IMR-90 (cell line): Measurements from ENCODE around the gene ATP9B. TPM values are rescaled to one million over a fixed set of nuclear protein-coding genes. Genes with fewer than 3 reads are reported as not detected.

Experiments
- ATAC-seq: fragments of 200-7000 bp; cut with Tn5 transposase; 2 replicates; pipeline ENCODE4 v1.9.1; 2020; ENCODE audit warnings: low read depth, mild to moderate bottlenecking, moderate library complexity
- BruUV-seq: library from RNA; stranded (reverse); fragments of 400-500 nt; replicated peaks from 2 replicates; lab custom pipeline; 2021; lab: Mats Ljungman, UMichigan
- CTCF ChIA-PET: fragments of 300-600 bp; formaldehyde crosslinking; extraction: SDS; loops from one replicate; lab custom pipeline; 2021; ENCODE audit warnings: antibody characterized with exemption; lab: Yijun Ruan, JAX
- POLR2A ChIA-PET: fragments of 300-600 bp; sonication (Branson Sonifier 250); formaldehyde crosslinking; loops from one replicate; lab custom pipeline; 2022; ENCODE audit warnings: antibody characterized with exemption; ENCODE audit not compliant: unreplicated experiment; lab: Charles Lee
- DNase-seq: peaks from one replicate; pipeline ENCODE4 v3.0.0; 2013
- H2AFZ ChIP-seq: replicated peaks from 2 replicates; pipeline ENCODE3; 2013; ENCODE audit warnings: low read length, mild to moderate bottlenecking; ENCODE audit not compliant: poor library complexity
- H2AK5ac ChIP-seq: 2 replicates; pipeline ENCODE4 v1.6.1; 2013; ENCODE audit warnings: low read depth, low read length, inconsistent platforms
- H2AK9ac ChIP-seq: replicated peaks from 2 replicates; pipeline ENCODE3; 2013; ENCODE audit warnings: mild to moderate bottlenecking, low read depth, low read length, moderate library complexity; ENCODE audit not compliant: poor library complexity
- H2BK120ac ChIP-seq: 2 replicates; pipeline ENCODE4 v1.6.1; 2013; ENCODE audit warnings: low read depth, low read length, inconsistent platforms
- H2BK15ac ChIP-seq: 3 replicates; pipeline ENCODE4 v1.6.1; 2013; ENCODE audit warnings: low read depth, low read length, inconsistent platforms
- H2BK20ac ChIP-seq: 2 replicates; pipeline ENCODE4 v1.6.1; 2013; ENCODE audit warnings: low read depth, mild to moderate bottlenecking, inconsistent platforms, low read length, moderate library complexity
- H2BK5ac ChIP-seq: 2 replicates; pipeline ENCODE4 v1.6.1; 2013; ENCODE audit warnings: mild to moderate bottlenecking, low read depth, low read length, inconsistent platforms; ENCODE audit not compliant: poor library complexity, severe bottlenecking
- H3K14ac ChIP-seq: replicated peaks from 2 replicates; pipeline ENCODE4 v1.6.1; 2013; ENCODE audit warnings: low read depth, low read length, inconsistent platforms
- H3K18ac ChIP-seq: 2 replicates; pipeline ENCODE4 v1.6.1; 2013; ENCODE audit warnings: low read depth, low read length, control low read depth
- H3K23ac ChIP-seq: 2 replicates; pipeline ENCODE4 v1.6.1; 2013; ENCODE audit warnings: low read depth, low read length, inconsistent platforms
- H3K27ac ChIP-seq: 2 replicates; pipeline ENCODE4 v1.5.1; 2013; ENCODE audit warnings: mild to moderate bottlenecking, control low read depth, low read length; ENCODE audit not compliant: insufficient read depth
- H3K27me3 ChIP-seq: 2 replicates; pipeline ENCODE4 v1.6.1; 2013; ENCODE audit warnings: low read length; ENCODE audit not compliant: control insufficient read depth, insufficient read depth
- H3K36me3 ChIP-seq: 2 replicates; pipeline ENCODE4 v1.6.1; 2013; ENCODE audit warnings: low read length, mixed read lengths; ENCODE audit not compliant: control insufficient read depth, insufficient read depth
- H3K4ac ChIP-seq: 2 replicates; pipeline ENCODE4 v1.6.1; 2013; ENCODE audit warnings: low read depth, low read length, inconsistent platforms
- H3K4me1 ChIP-seq: 2 replicates; pipeline ENCODE4 v1.6.1; 2013; ENCODE audit warnings: low read length, mixed read lengths; ENCODE audit not compliant: control insufficient read depth, insufficient read depth
- H3K4me2 ChIP-seq: 2 replicates; pipeline ENCODE4 v1.6.1; 2013; ENCODE audit warnings: low read depth, mild to moderate bottlenecking, control low read depth, low read length, moderate library complexity
- H3K4me3 ChIP-seq: 2 replicates; pipeline ENCODE4 v1.5.1; 2013; ENCODE audit warnings: low read depth, mild to moderate bottlenecking, control low read depth, low read length, moderate library complexity; ENCODE audit not compliant: insufficient read depth
- H3K56ac ChIP-seq: 2 replicates; pipeline ENCODE4 v1.6.1; 2013; ENCODE audit warnings: low read length, inconsistent platforms; ENCODE audit not compliant: insufficient read depth; ENCODE audit errors: extremely low read depth
- H3K79me1 ChIP-seq, 2 experiments: 2 replicates each; pipeline ENCODE4 v1.6.1; 2013; ENCODE audit warnings: low read length in 2 of 2, inconsistent platforms in 1 of 2, low read depth in 1 of 2
- H3K9ac ChIP-seq: 2 replicates; pipeline ENCODE4 v1.6.1; 2013; ENCODE audit warnings: low read depth, low read length, control low read depth
- H3K9me1 ChIP-seq: 2 replicates; pipeline ENCODE4 v1.6.1; 2013; ENCODE audit warnings: low read length, inconsistent platforms; ENCODE audit not compliant: insufficient read depth
- H3K9me3 ChIP-seq: 2 replicates; pipeline ENCODE4 v1.6.1; 2013; ENCODE audit warnings: low read length; ENCODE audit not compliant: control insufficient read depth, insufficient read depth
- H4K20me1 ChIP-seq: 2 replicates; pipeline ENCODE4 v1.6.1; 2013; ENCODE audit warnings: low read length, inconsistent platforms; ENCODE audit not compliant: insufficient read depth
- H4K5ac ChIP-seq: 2 replicates; pipeline ENCODE4 v1.6.1; 2013; ENCODE audit warnings: mild to moderate bottlenecking, low read depth, low read length, control low read depth
- H4K8ac ChIP-seq, 2 experiments: 2 replicates each; pipeline ENCODE4 v1.6.1; 2013; ENCODE audit warnings: low read depth in 2 of 2, low read length in 2 of 2, control low read depth in 1 of 2, inconsistent platforms in 1 of 2
- H4K91ac ChIP-seq: 2 replicates; pipeline ENCODE4 v1.6.1; 2013; ENCODE audit warnings: low read depth, low read length, inconsistent platforms; ENCODE audit not compliant: insufficient read depth
- BHLHE40 ChIP-seq: fragments of 150-350 bp; IDR thresholded peaks from 2 replicates; pipeline ENCODE4 v1.6.1; 2016; ENCODE audit warnings: mild to moderate bottlenecking, low read depth, low read length
- CEBPB ChIP-seq: IDR thresholded peaks from 2 replicates; pipeline ENCODE4 v1.6.1; 2012; ENCODE audit warnings: low read depth, low read length, improper control_type of control experiment
- CHD1 ChIP-seq: IDR thresholded peaks from 2 replicates; pipeline ENCODE4 v1.6.1; 2012; ENCODE audit warnings: low read depth, low read length, improper control_type of control experiment
- FOS ChIP-seq: fragments of 150-350 bp; IDR thresholded peaks from 2 replicates; pipeline ENCODE4 v1.6.1; 2016; ENCODE audit warnings: low read depth, low read length
- MAZ ChIP-seq: IDR thresholded peaks from 2 replicates; pipeline ENCODE4 v1.6.1; 2012; ENCODE audit warnings: low read depth, mild to moderate bottlenecking, low read length, improper control_type of control experiment, moderate library complexity, borderline replicate concordance
- MXI1 ChIP-seq: IDR thresholded peaks from 2 replicates; pipeline ENCODE4 v1.6.1; 2012; ENCODE audit warnings: low read depth, mild to moderate bottlenecking, low read length, moderate library complexity, borderline replicate concordance
- NFE2L2 ChIP-seq: fragments of 150-350 bp; IDR thresholded peaks from 2 replicates; pipeline ENCODE4 v1.6.1; 2016; ENCODE audit warnings: low read depth, mild to moderate bottlenecking, low read length
- POLR2A ChIP-seq: IDR thresholded peaks from 2 replicates; pipeline ENCODE4 v1.6.1; 2012; ENCODE audit warnings: mild to moderate bottlenecking, low read depth, low read length
- RAD21 ChIP-seq: IDR thresholded peaks from 2 replicates; pipeline ENCODE4 v1.6.1; 2012; ENCODE audit warnings: low read length, improper control_type of control experiment
- RFX5 ChIP-seq: IDR thresholded peaks from 2 replicates; pipeline ENCODE4 v1.8.0; 2012; ENCODE audit warnings: low read depth, mild to moderate bottlenecking, low read length, moderate library complexity
- SMC3 ChIP-seq: fragments of 150-350 bp; IDR thresholded peaks from 2 replicates; pipeline ENCODE4 v1.6.1; 2016; ENCODE audit warnings: low read depth, mild to moderate bottlenecking, antibody characterized with exemption, low read length, moderate library complexity
- WGBS, 2 experiments: methylation state at CpG; one replicate each; pipeline versions ENCODE4 v1.1.5 to v1.1.7; 2013; ENCODE audit warnings: missing lambda C conversion rate in 2 of 2; ENCODE audit not compliant: insufficient read length in 1 of 2; ENCODE audit errors: extremely low coverage in 2 of 2; 5-methylcytosine and 5-hydroxymethylcytosine counted together
- dilution Hi-C: fragments of 300-500 bp; cut with HindIII; formaldehyde crosslinking; loops from one replicate; pipeline ENCODE4 v1.14.3; 2018; ENCODE audit warnings: low sequenced_read_pairs; ENCODE audit not compliant: unreplicated experiment
- in situ Hi-C: fragments of 300-500 bp; cut with MboI; formaldehyde crosslinking; loops from 3 replicates; pipeline ENCODE4 v1.14.3; 2019; ENCODE audit warnings: low sequenced_read_pairs, inconsistent platforms, mixed read lengths
- intact Hi-C: fragments of 100-400 bp; cut with micrococcal nuclease; formaldehyde crosslinking; loops from 2 replicates; pipeline ENCODE4 v1.10.0; 2022
- polyA plus RNA-seq, 3 experiments: library from polyadenylated mRNA; depleted of rRNA; stranded (reverse); fragments of >200 nt; gene quantifications; 2 replicates each; pipeline ENCODE4 v1.2.3, GENCODE V29; 2012; ENCODE audit warnings: low replicate concordance in 1 of 3
- total RNA-seq: library from RNA; depleted of rRNA; stranded (reverse); fragments of >200 nt; gene quantifications from 2 replicates; pipeline ENCODE4 v1.2.3, GENCODE V29; 2012
- TF ChIP-seq, protein P1 (sequence below): conservative IDR thresholded peaks from 2 replicates; pipeline ENCODE4 v1.5.1; 2012; ENCODE audit warnings: mild to moderate bottlenecking, low read depth, low read length, improper control_type of control experiment

ATP9B gene
- total and polyA plus RNA-seq, 2 of the 4 experiments (the other 2 are of a cell fraction): 11.0 to 11.5 TPM

DNA sequence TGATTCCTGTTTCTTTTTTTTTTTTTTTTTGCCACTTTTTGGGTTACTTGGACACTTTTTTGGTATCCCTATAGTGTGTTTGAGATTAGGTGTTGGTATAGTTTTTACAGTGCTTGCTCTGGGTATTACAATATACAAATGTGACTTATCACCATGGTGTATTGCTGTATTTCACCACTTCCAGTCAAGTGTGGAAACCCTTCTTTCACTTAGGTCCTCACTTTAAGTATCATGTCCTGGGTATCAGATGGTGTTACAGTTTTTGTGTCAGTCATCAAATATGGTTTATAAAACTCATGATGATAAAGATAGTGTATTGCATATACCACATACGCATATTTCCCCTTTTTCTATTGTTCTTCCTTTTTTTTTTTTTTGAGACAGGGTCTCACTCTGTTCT, 1.8 kb downstream of the ATP9B start:
- no peak for DNase-seq
- Histone ChIP-seq H2AK9ac (no peak overlapping the region), H2AK5ac (no peak overlapping the region), H3K27ac (no peak overlapping the region), H4K8ac (no peak overlapping the region), H3K4ac (no peak overlapping the region), H3K79me1 (peaks cover 13 to 23% of the 10 kb centered on the region in 2 experiments), H4K5ac (no peak overlapping the region), H2BK20ac (no peak overlapping the region), H3K23ac (no peak overlapping the region), H3K14ac (no peak overlapping the region), H3K9me1 (0 out of 2 replicates have a peak, but pooled peaks cover 5% of the 10 kb centered on the region), H3K36me3 (no peaks in the 10 kb centered on the region), H2BK5ac (no peak overlapping the region), H3K9me3 (peaks cover 2% of the 10 kb centered on the region; the same call in 1 of the 2 replicates), H4K20me1 (peaks cover 10% of the 10 kb centered on the region), H3K4me2 (no peak overlapping the region), H3K27me3 (no peaks in the 10 kb centered on the region), H4K91ac (no peak overlapping the region), H2BK120ac (no peak overlapping the region), H3K9ac (no peak overlapping the region), H3K4me3 (no peak overlapping the region), H3K56ac (no peak overlapping the region), H3K4me1 (no peaks in the 10 kb centered on the region; the same call in 1 of the 2 replicates), H3K18ac (no peak overlapping the region), H2BK15ac (no peak overlapping the region), H2AFZ (no peak overlapping the region)
- TF ChIP-seq CEBPB (no peak), MAZ (no peak), RAD21 (no peak), NFE2L2 (no peak), BHLHE40 (no peak), POLR2A (no peak), SMC3 (no peak), FOS (no peak), CHD1 (no peak), MXI1 (no peak), RFX5 (no peak)
- TF ChIP-seq, protein P1, sequence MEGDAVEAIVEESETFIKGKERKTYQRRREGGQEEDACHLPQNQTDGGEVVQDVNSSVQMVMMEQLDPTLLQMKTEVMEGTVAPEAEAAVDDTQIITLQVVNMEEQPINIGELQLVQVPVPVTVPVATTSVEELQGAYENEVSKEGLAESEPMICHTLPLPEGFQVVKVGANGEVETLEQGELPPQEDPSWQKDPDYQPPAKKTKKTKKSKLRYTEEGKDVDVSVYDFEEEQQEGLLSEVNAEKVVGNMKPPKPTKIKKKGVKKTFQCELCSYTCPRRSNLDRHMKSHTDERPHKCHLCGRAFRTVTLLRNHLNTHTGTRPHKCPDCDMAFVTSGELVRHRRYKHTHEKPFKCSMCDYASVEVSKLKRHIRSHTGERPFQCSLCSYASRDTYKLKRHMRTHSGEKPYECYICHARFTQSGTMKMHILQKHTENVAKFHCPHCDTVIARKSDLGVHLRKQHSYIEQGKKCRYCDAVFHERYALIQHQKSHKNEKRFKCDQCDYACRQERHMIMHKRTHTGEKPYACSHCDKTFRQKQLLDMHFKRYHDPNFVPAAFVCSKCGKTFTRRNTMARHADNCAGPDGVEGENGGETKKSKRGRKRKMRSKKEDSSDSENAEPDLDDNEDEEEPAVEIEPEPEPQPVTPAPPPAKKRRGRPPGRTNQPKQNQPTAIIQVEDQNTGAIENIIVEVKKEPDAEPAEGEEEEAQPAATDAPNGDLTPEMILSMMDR: no peak
- BruUV-seq: no TSS peak
- intact Hi-C loops (no loop called here), in situ Hi-C loops (no loop called here), dilution Hi-C loops (no loop called here)
- no CpG with 5 or more reads among the region's 1 CpG for WGBS, 2 experiments
- POLR2A ChIA-PET: no interaction called here
- ATAC-seq: no peak
- CTCF ChIA-PET: interaction anchor here (0.6 kb wide), 1 partner anchor 21 kb away, joined by 3 read pairs; no protein-coding TSS in a partner anchor
